Naive thymus-derived CD4-positive, alpha-beta T cell (primary cell): ENCODE data around the gene ARHGAP6. TPM values are rescaled to one million over a fixed set of nuclear protein-coding genes. Genes with fewer than 3 reads are reported as not detected.

ENCODE experiments used
- ATAC-seq: fragments of 150-1000 bp; cut with Tn5 transposase; 2 replicates; pipeline ENCODE4 v1.10.0; 2021; ENCODE audit warnings: mild to moderate bottlenecking, moderate library complexity
- CTCF ChIA-PET: fragments of 350-600 bp; sonication (Branson Sonifier 250); formaldehyde crosslinking; loops from one replicate; lab custom pipeline; 2021; ENCODE audit warnings: antibody characterized with exemption; lab: Charles Lee
- POLR2A ChIA-PET: fragments of 350-600 bp; sonication (Branson Sonifier 250); formaldehyde crosslinking; loops from one replicate; lab custom pipeline; 2021; ENCODE audit warnings: antibody characterized with exemption, inconsistent platforms; lab: Charles Lee
- DNase-seq, 9 donors: peaks; one replicate each; pipeline versions ENCODE4 v3.0.0 to v3.0.0-alpha.2; 2020 to 2022; ENCODE audit warnings: mixed read lengths in 1 of 9
- H3K27ac ChIP-seq: one replicate; pipeline ENCODE4 v1.7.0; 2013; ENCODE audit warnings: mild to moderate bottlenecking, low read depth, low read length, moderate library complexity
- H3K27me3 ChIP-seq, 2 donors: one replicate each; pipeline ENCODE4 v1.7.0; 2013; ENCODE audit warnings: low read length in 2 of 2, mild to moderate bottlenecking in 2 of 2, moderate library complexity in 2 of 2; ENCODE audit not compliant: control insufficient read depth in 2 of 2, insufficient read depth in 2 of 2
- H3K36me3 ChIP-seq, 3 experiments: 1 replicate in 2 of 3; 2 replicates in 1 of 3; pipeline ENCODE4 v1.7.0; 2013; ENCODE audit warnings: low read length in 3 of 3, mild to moderate bottlenecking in 3 of 3, moderate library complexity in 1 of 3; ENCODE audit not compliant: insufficient read depth in 3 of 3, control insufficient read depth in 2 of 3
- H3K4me1 ChIP-seq, 2 donors: one replicate each; pipeline ENCODE4 v1.7.0; 2013; ENCODE audit warnings: low read length in 2 of 2, mild to moderate bottlenecking in 2 of 2, moderate library complexity in 1 of 2; ENCODE audit not compliant: control insufficient read depth in 2 of 2, insufficient read depth in 2 of 2
- H3K4me3 ChIP-seq: 2 replicates; pipeline ENCODE4 v1.7.0; 2013; ENCODE audit warnings: mild to moderate bottlenecking, low read length
- H3K9me3 ChIP-seq, 3 experiments: 1 replicate in 2 of 3; 2 replicates in 1 of 3; pipeline ENCODE4 v1.7.0; 2013; ENCODE audit warnings: low read length in 3 of 3; ENCODE audit not compliant: control insufficient read depth in 2 of 3
- H3K27ac Mint-ChIP-seq, 9 donors: one replicate each; pipeline ENCODE4 v1.8.0; 2020 to 2022; ENCODE audit warnings: mixed read lengths in 9 of 9, mild to moderate bottlenecking in 8 of 9, moderate library complexity in 5 of 9, inconsistent platforms in 2 of 9
- H3K27me3 Mint-ChIP-seq, 5 donors: one replicate each; pipeline ENCODE4 v1.8.0; 2021 to 2022; ENCODE audit warnings: mixed read lengths in 5 of 5, mild to moderate bottlenecking in 1 of 5
- H3K36me3 Mint-ChIP-seq, 5 donors: one replicate each; pipeline ENCODE4 v1.8.0; 2020 to 2022; ENCODE audit warnings: mixed read lengths in 5 of 5, mild to moderate bottlenecking in 3 of 5, inconsistent platforms in 1 of 5
- H3K4me1 Mint-ChIP-seq, 7 donors: one replicate each; pipeline ENCODE4 v1.8.0; 2020 to 2022; ENCODE audit warnings: mixed read lengths in 7 of 7, mild to moderate bottlenecking in 3 of 7, inconsistent platforms in 1 of 7
- H3K4me3 Mint-ChIP-seq, 10 donors: one replicate each; pipeline ENCODE4 v1.8.0; 2020 to 2022; ENCODE audit warnings: mild to moderate bottlenecking in 10 of 10, mixed read lengths in 10 of 10, moderate library complexity in 6 of 10, inconsistent platforms in 2 of 10
- H3K9me3 Mint-ChIP-seq, 11 donors: one replicate each; pipeline ENCODE4 v1.8.0; 2020 to 2022; ENCODE audit warnings: mixed read lengths in 11 of 11, mild to moderate bottlenecking in 4 of 11, inconsistent platforms in 1 of 11, moderate library complexity in 1 of 11
- intact Hi-C, 2 donors: fragments of 100-400 bp; cut with micrococcal nuclease; formaldehyde crosslinking; loops; one replicate each; pipeline ENCODE4 v1.15.1; 2023
- polyA plus RNA-seq, 2 donors: library from polyadenylated mRNA; unstranded; fragments of 300-500 nt; fragmentation: Illumina TruSeq; gene quantifications; one replicate each; pipeline ENCODE4 v1.2.3, GENCODE V29; 2021
- total RNA-seq, 6 experiments: library from RNA in 5 of 6; stranded (reverse) in 5 of 6; gene quantifications; 1 replicate in 5 of 6; 2 replicates in 1 of 6; pipeline ENCODE4 v1.2.3 and lab custom pipeline; 2021 to 2026

Gene ARHGAP6
- total and polyA plus RNA-seq, 7 experiments from 2014 or later, result 0.11 to 0.83 TPM; not detected in 5

GRCh38 chrX:11342673-11343072 lies 323.0 kb downstream of the ARHGAP6 start:
- Mint-ChIP-seq H3K4me3 (no peak overlapping the region), H3K27me3 (peaks cover 0 to 14% (median 0%) of the 10 kb centered on the region in 5 donors), H3K4me1 (peaks cover 0 to 2% (median 0%) of the 10 kb centered on the region in 7 donors), H3K9me3 (peaks cover 0 to 2% (median 0%) of the 10 kb centered on the region in 11 donors), H3K27ac (no peak overlapping the region), H3K36me3 (no peaks in the 10 kb centered on the region)
- H3K4me1 ChIP-seq, result no peaks in the 10 kb centered on the region
- no peak overlapping the region for H3K27ac ChIP-seq
- no peaks in the 10 kb centered on the region for H3K27me3 ChIP-seq
- no peak overlapping the region for H3K4me3 ChIP-seq
- ChIA-PET POLR2A (no interaction called here), CTCF (no interaction called here)
- no peak for ATAC-seq
- H3K36me3 ChIP-seq, result no peaks in the 10 kb centered on the region
- intact Hi-C loops, result no loop called here
- DNase-seq, result no peak
- no peaks in the 10 kb centered on the region for H3K9me3 ChIP-seq

- ATAC-seq (peak; percentile 80), DNase-seq (peak in 1 of 9 donors; percentile 18)
- Mint-ChIP-seq H3K36me3 (no peaks in the 10 kb centered on the region), H3K4me1 (peaks cover 0 to under 1% (median 0%) of the 10 kb centered on the region in 7 donors), H3K27ac (no peak overlapping the region), H3K27me3 (peaks cover 0 to 14% (median 0%) of the 10 kb centered on the region in 5 donors), H3K4me3 (no peak overlapping the region), H3K9me3 (peaks cover 0 to 2% (median 0%) of the 10 kb centered on the region in 11 donors)
- CTCF ChIA-PET, result no interaction called here
- Histone ChIP-seq H3K4me3 (no peak overlapping the region), H3K27me3 (no peaks in the 10 kb centered on the region), H3K4me1 (no peaks in the 10 kb centered on the region), H3K27ac (no peak overlapping the region), H3K9me3 (no peaks in the 10 kb centered on the region), H3K36me3 (no peaks in the 10 kb centered on the region)
- intact Hi-C loops, result no loop called here
- POLR2A ChIA-PET, result no interaction called here
Observed at GRCh38 chrX:11341274-11342201, 324.2 kb downstream of the ARHGAP6 start.

- Histone ChIP-seq H3K4me3 (no peak overlapping the region), H3K9me3 (no peaks in the 10 kb centered on the region), H3K27me3 (no peaks in the 10 kb centered on the region), H3K36me3 (no peaks in the 10 kb centered on the region), H3K27ac (no peak overlapping the region), H3K4me1 (no peaks in the 10 kb centered on the region)
- peaks cover 0 to 14% (median 0%) of the 10 kb centered on the region in 5 donors for H3K27me3 Mint-ChIP-seq
- H3K27ac Mint-ChIP-seq, result no peak overlapping the region
- H3K4me3 Mint-ChIP-seq, result no peak overlapping the region
- ChIA-PET POLR2A (no interaction called here), CTCF (no interaction called here)
- no peaks in the 10 kb centered on the region for H3K4me1 Mint-ChIP-seq
- intact Hi-C loops, result no loop called here
- DNase-seq (no peak), ATAC-seq (no peak)
- H3K9me3 Mint-ChIP-seq, result peaks cover 0 to 4% (median 0%) of the 10 kb centered on the region in 11 donors
- no peaks in the 10 kb centered on the region for H3K36me3 Mint-ChIP-seq
Observed at GRCh38 chrX:11337292-11338009, 328.3 kb downstream of the ARHGAP6 start.

GRCh38 chrX:11336201-11336600 lies 329.5 kb downstream of the ARHGAP6 start:
- Mint-ChIP-seq H3K27ac (no peak overlapping the region), H3K9me3 (peaks cover 0 to 4% (median 0%) of the 10 kb centered on the region in 11 donors), H3K4me1 (no peaks in the 10 kb centered on the region), H3K36me3 (no peaks in the 10 kb centered on the region), H3K4me3 (no peak overlapping the region), H3K27me3 (peaks cover 0 to 14% (median 0%) of the 10 kb centered on the region in 5 donors)
- Histone ChIP-seq H3K4me3 (no peak overlapping the region), H3K36me3 (no peaks in the 10 kb centered on the region), H3K27me3 (no peaks in the 10 kb centered on the region), H3K4me1 (no peaks in the 10 kb centered on the region), H3K27ac (no peak overlapping the region), H3K9me3 (no peaks in the 10 kb centered on the region)
- DNase-seq, result no peak
- no peak for ATAC-seq
- intact Hi-C loops, result no loop called here
- CTCF ChIA-PET, result no interaction called here
- POLR2A ChIA-PET, result no interaction called here

- Histone ChIP-seq H3K36me3 (no peaks in the 10 kb centered on the region), H3K27ac (no peak overlapping the region), H3K4me3 (no peak overlapping the region), H3K9me3 (no peaks in the 10 kb centered on the region), H3K4me1 (no peaks in the 10 kb centered on the region), H3K27me3 (no peaks in the 10 kb centered on the region)
- no peak overlapping the region for H3K27ac Mint-ChIP-seq
- peaks cover 0 to 4% (median 0%) of the 10 kb centered on the region in 11 donors for H3K9me3 Mint-ChIP-seq
- ChIA-PET POLR2A (no interaction called here), CTCF (no interaction called here)
- peaks cover 0 to 2% (median 0%) of the 10 kb centered on the region in 5 donors for H3K27me3 Mint-ChIP-seq
- H3K4me1 Mint-ChIP-seq, result no peaks in the 10 kb centered on the region
- no peaks in the 10 kb centered on the region for H3K36me3 Mint-ChIP-seq
- intact Hi-C loops, result no loop called here
- no peak overlapping the region for H3K4me3 Mint-ChIP-seq
- DNase-seq (no peak), ATAC-seq (no peak)
Observed at GRCh38 chrX:11334165-11334564, 331.6 kb downstream of the ARHGAP6 start.

- Mint-ChIP-seq H3K4me3 (no peak overlapping the region), H3K9me3 (peaks cover 0 to 4% (median 0%) of the 10 kb centered on the region in 11 donors), H3K27me3 (no peaks in the 10 kb centered on the region), H3K4me1 (no peaks in the 10 kb centered on the region), H3K27ac (no peak overlapping the region), H3K36me3 (no peaks in the 10 kb centered on the region)
- intact Hi-C loops, result no loop called here
- Histone ChIP-seq H3K27me3 (no peaks in the 10 kb centered on the region), H3K27ac (no peak overlapping the region), H3K9me3 (no peaks in the 10 kb centered on the region), H3K4me3 (no peak overlapping the region), H3K36me3 (no peaks in the 10 kb centered on the region), H3K4me1 (no peaks in the 10 kb centered on the region)
- POLR2A ChIA-PET, result no interaction called here
- DNase-seq (no peak), ATAC-seq (no peak)
- CTCF ChIA-PET, result no interaction called here
Observed at GRCh38 chrX:11331788-11332187, 333.9 kb downstream of the ARHGAP6 start.
